K562 (cell line): ENCODE measurements around the gene PAQR7. TPM values are rescaled to one million over a fixed set of nuclear protein-coding genes. Genes with fewer than 3 reads are reported as not detected.

ENCODE experiments used
- ARNT ChIP-seq, 2 experiments: fragments of 450-650 bp; IDR thresholded peaks; 2 replicates each; pipeline ENCODE4 v1.6.1; 2016; ENCODE audit warnings: mild to moderate bottlenecking in 1 of 2
- ATF1 ChIP-seq, 2 experiments: fragments of 450-650 bp in 1 of 2; IDR thresholded peaks; 2 replicates each; pipeline ENCODE4 v1.6.1; 2016; ENCODE audit warnings: missing compliant biosample characterization in 1 of 2, missing genetic modification characterization in 1 of 2
- CC2D1A ChIP-seq: fragments of 450-650 bp; IDR thresholded peaks from 2 replicates; pipeline ENCODE4 v1.6.1; 2017; ENCODE audit warnings: mild to moderate bottlenecking
- CCAR2 ChIP-seq: fragments of 200-400 bp; formaldehyde crosslinking; IDR thresholded peaks from 2 replicates; pipeline ENCODE4 v1.6.1; 2017; ENCODE audit warnings: mild to moderate bottlenecking, low read depth, low read length
- CREM ChIP-seq: IDR thresholded peaks from 2 replicates; pipeline ENCODE4 v1.6.1; 2014; ENCODE audit warnings: antibody characterized with exemption, low read depth
- ELF4 ChIP-seq: fragments of 450-650 bp; formaldehyde crosslinking; IDR thresholded peaks from 2 replicates; pipeline ENCODE4 v1.4.0; 2022; ENCODE audit warnings: missing genetic modification characterization
- ESRRA ChIP-seq: fragments of 450-650 bp; IDR thresholded peaks from 2 replicates; pipeline ENCODE4 v1.6.1; 2014; ENCODE audit warnings: low read depth, mild to moderate bottlenecking, moderate library complexity, borderline replicate concordance
- GABPB2 ChIP-seq: fragments of 250-450 bp; sonication (Bioruptor Pico); conservative IDR thresholded peaks from 2 replicates; pipeline ENCODE4 v1.5.1; 2021; ENCODE audit warnings: mild to moderate bottlenecking
- HOXB6 ChIP-seq: fragments of 250-450 bp; sonication (Bioruptor Pico); IDR thresholded peaks from 2 replicates; pipeline ENCODE4 v1.5.1; 2022; ENCODE audit warnings: mild to moderate bottlenecking, borderline replicate concordance
- LEF1 ChIP-seq: fragments of 450-650 bp; IDR thresholded peaks from 2 replicates; pipeline ENCODE4 v1.6.1; 2016; ENCODE audit warnings: mild to moderate bottlenecking
- NR2F6 ChIP-seq: fragments of 450-650 bp; formaldehyde crosslinking; IDR thresholded peaks from 2 replicates; pipeline ENCODE4 v1.4.0; 2020; ENCODE audit warnings: mild to moderate bottlenecking
- NRF1 ChIP-seq, 2 experiments: fragments of 450-650 bp; IDR thresholded peaks in 1 of 2; conservative IDR thresholded peaks in 1 of 2; 2 replicates each; pipeline ENCODE4 v1.6.1; 2014; ENCODE audit warnings: mild to moderate bottlenecking in 2 of 2
- OTX1 ChIP-seq: fragments of 450-650 bp; formaldehyde crosslinking; IDR thresholded peaks from 2 replicates; pipeline ENCODE4 v1.4.0; 2022; ENCODE audit warnings: mild to moderate bottlenecking
- RB1 ChIP-seq: fragments of 450-650 bp; IDR thresholded peaks from 2 replicates; pipeline ENCODE4 v1.6.1; 2017; ENCODE audit warnings: low read depth, mild to moderate bottlenecking
- RFX7 ChIP-seq: fragments of 250-450 bp; sonication (Bioruptor Pico); IDR thresholded peaks from 2 replicates; pipeline ENCODE4 v1.5.1; 2021; ENCODE audit warnings: mild to moderate bottlenecking
- SMARCE1 ChIP-seq: fragments of 450-650 bp; IDR thresholded peaks from 2 replicates; pipeline ENCODE4 v1.7.1; 2016; ENCODE audit warnings: mild to moderate bottlenecking
- STAG1 ChIP-seq: sonication (generic); formaldehyde crosslinking; IDR thresholded peaks from 2 replicates; pipeline ENCODE4 v1.5.0; 2020; ENCODE audit warnings: missing genetic modification reagents, borderline replicate concordance
- TBP ChIP-seq: optimal IDR thresholded peaks from 2 replicates; pipeline ENCODE3; 2011; ENCODE audit warnings: low read depth, low read length, improper control_type of control experiment
- ZNF239 ChIP-seq: fragments of 250-450 bp; sonication (Bioruptor Pico); IDR thresholded peaks from 2 replicates; pipeline ENCODE4 v1.4.0; 2020; ENCODE audit warnings: mild to moderate bottlenecking
- ZNF24 ChIP-seq: fragments of 450-650 bp; IDR thresholded peaks from 2 replicates; pipeline ENCODE4 v1.6.1; 2016
- ZNF76 ChIP-seq: fragments of 250-450 bp; sonication (Bioruptor Pico); IDR thresholded peaks from 2 replicates; pipeline ENCODE4 v1.4.0; 2020; ENCODE audit warnings: mild to moderate bottlenecking, moderate library complexity, borderline replicate concordance
- polyA plus RNA-seq, 8 experiments: library from polyadenylated mRNA; depleted of rRNA in 4 of 8; stranded (reverse) in 5 of 8; unstranded in 3 of 8; fragments of >200 nt; fragmentation: Nextera tagmentation in 2 of 8; fragmentation: Illumina TruSeq in 1 of 8; extraction: Ambion mirVana in 2 of 8; extraction: Trizol in 1 of 8; gene quantifications; 2 replicates each; pipeline versions ENCODE4 v1.2.1 to v1.2.3, GENCODE V29; 2011 to 2014; ENCODE audit warnings: inconsistent platforms in 1 of 8, missing spikeins in 1 of 8
- total RNA-seq, 7 experiments: library from RNA; depleted of rRNA in 6 of 7; stranded (reverse); fragments of >200 nt in 6 of 7; fragmentation: Illumina TruSeq in 2 of 7; extraction: Trizol in 2 of 7; gene quantifications; 2 replicates each; pipeline versions ENCODE4 v1.2.1 to v1.2.3, GENCODE V29; 2011 to 2021; ENCODE audit warnings: low replicate concordance in 1 of 7
- TF ChIP-seq, protein P1 (sequence below): IDR thresholded peaks from 2 replicates; pipeline ENCODE4 v1.6.1; 2012; ENCODE audit warnings: low read depth, low read length, improper control_type of control experiment, borderline replicate concordance
- TF ChIP-seq, protein P2 (sequence below), 2 experiments: IDR thresholded peaks in 1 of 2; conservative IDR thresholded peaks in 1 of 2; 2 replicates each; pipeline ENCODE4 v1.6.1; 2016; ENCODE audit warnings: low read depth in 2 of 2, mild to moderate bottlenecking in 1 of 2, missing compliant biosample characterization in 1 of 2, missing genetic modification characterization in 1 of 2, moderate library complexity in 1 of 2
- TF ChIP-seq, protein P3 (sequence below): fragments of 450-650 bp; formaldehyde crosslinking; IDR thresholded peaks from 2 replicates; pipeline ENCODE4 v1.4.0; 2020; ENCODE audit warnings: mild to moderate bottlenecking

The PAQR7 gene
- total and polyA plus RNA-seq, 9 of the 15 experiments (the other 6 are each of a cell fraction or from before 2014, with no cell fraction given) = 1.1 to 5.2 (median 2.6) TPM

DNA sequence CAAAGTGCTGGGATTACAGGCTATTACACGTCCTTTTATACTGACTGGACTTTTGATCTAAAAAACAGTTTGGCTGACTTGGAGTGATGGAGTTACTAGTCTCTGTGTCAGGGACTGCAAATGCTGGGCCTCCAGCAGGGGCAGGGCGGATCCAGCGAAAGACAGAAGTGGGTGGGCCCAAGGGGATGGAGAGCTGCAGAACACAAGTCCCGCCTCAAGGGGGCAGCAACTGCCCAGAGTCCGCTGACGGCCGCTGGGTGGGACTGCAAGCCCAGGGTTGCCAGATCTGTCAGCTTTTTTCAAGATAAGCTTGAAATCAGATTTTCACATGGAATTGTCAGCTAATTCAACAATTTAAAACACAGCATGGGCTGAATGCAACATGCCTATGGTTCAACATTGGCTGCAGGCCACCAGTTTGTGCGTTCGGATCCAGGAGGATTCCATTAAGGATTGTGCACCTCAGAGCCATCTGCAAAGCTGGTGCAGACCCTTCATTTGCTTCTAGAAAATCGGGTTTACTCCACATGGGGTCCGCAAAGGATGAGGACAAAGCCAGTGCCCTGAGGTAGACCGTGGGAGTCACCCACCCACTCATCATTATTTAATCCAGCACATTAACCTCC is 20.0 kb upstream of the PAQR7 start (continued):
- TF ChIP-seq CCAR2 (no peak), ELF4 (CRISPR knock-in tag) (no peak), TBP (peak; percentile 40), ZNF76 (CRISPR knock-in tag) (peak; percentile 26; the same call in 1 of the 2 replicates), GABPB2 (CRISPR knock-in tag) (no peak), ZNF24 (peak; percentile 52; the same call in 1 of the 2 replicates), CC2D1A (peak; percentile 95), NR2F6 (CRISPR knock-in tag) (0 out of 2 replicates have a peak, but pooled peaks have one; percentile 51), LEF1 (0 out of 2 replicates have a peak, but pooled peaks have one; percentile 32), ARNT (IDR thresholded peaks at IDR 0.05) (peak in 1 of 2 experiments; percentile 85; a peak in 1 of 4 replicates), RFX7 (CRISPR knock-in tag) (no peak), STAG1 (CRISPR knock-in tag) (peak; percentile 97), SMARCE1 (no peak), RB1 (peak; percentile 87), HOXB6 (CRISPR knock-in tag) (no peak), CREM (peak; percentile 79), NRF1 (conservative IDR thresholded peaks at IDR 0.05 in 1 of 2, IDR thresholded peaks at IDR 0.05 in 1 of 2) (peak in 1 of 2 experiments; percentile 19; a peak in 1 of 4 replicates), ESRRA (peak; percentile 46; the same call in 1 of the 2 replicates), OTX1 (CRISPR knock-in tag) (peak; percentile 73; the same call in 1 of the 2 replicates), ZNF239 (CRISPR knock-in tag) (peak; percentile 32; the same call in 1 of the 2 replicates), ATF1 (CRISPR knock-in tag; IDR thresholded peaks at IDR 0.05) (no peak), ATF1 (tag; IDR thresholded peaks at IDR 0.05) (peak; percentile 69)
- TF ChIP-seq, protein P1, sequence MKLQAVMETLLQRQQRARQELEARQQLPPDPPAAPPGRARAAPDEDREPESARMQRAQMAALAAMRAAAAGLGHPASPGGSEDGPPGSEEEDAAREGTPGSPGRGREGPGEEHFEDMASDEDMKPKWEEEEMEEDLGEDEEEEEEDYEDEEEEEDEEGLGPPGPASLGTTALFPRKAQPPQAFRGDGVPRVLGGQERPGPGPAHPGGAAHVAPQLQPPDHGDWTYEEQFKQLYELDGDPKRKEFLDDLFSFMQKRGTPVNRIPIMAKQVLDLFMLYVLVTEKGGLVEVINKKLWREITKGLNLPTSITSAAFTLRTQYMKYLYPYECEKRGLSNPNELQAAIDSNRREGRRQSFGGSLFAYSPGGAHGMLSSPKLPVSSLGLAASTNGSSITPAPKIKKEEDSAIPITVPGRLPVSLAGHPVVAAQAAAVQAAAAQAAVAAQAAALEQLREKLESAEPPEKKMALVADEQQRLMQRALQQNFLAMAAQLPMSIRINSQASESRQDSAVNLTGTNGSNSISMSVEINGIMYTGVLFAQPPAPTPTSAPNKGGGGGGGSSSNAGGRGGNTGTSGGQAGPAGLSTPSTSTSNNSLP = peak; percentile 71; the same call in 1 of the 2 replicates
- TF ChIP-seq, protein P2, sequence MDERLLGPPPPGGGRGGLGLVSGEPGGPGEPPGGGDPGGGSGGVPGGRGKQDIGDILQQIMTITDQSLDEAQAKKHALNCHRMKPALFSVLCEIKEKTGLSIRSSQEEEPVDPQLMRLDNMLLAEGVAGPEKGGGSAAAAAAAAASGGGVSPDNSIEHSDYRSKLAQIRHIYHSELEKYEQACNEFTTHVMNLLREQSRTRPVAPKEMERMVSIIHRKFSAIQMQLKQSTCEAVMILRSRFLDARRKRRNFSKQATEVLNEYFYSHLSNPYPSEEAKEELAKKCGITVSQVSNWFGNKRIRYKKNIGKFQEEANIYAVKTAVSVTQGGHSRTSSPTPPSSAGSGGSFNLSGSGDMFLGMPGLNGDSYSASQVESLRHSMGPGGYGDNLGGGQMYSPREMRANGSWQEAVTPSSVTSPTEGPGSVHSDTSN (CRISPR knock-in tag; IDR thresholded peaks at IDR 0.05; ENCODE audit: low read depth) = no peak
- TF ChIP-seq, protein P2 (tag; conservative IDR thresholded peaks at IDR 0.05; ENCODE audit: low read depth) = peak; percentile 44; the same call in 1 of the 2 replicates
- TF ChIP-seq, protein P3, sequence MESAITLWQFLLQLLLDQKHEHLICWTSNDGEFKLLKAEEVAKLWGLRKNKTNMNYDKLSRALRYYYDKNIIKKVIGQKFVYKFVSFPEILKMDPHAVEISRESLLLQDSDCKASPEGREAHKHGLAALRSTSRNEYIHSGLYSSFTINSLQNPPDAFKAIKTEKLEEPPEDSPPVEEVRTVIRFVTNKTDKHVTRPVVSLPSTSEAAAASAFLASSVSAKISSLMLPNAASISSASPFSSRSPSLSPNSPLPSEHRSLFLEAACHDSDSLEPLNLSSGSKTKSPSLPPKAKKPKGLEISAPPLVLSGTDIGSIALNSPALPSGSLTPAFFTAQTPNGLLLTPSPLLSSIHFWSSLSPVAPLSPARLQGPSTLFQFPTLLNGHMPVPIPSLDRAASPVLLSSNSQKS = 0 out of 2 replicates have a peak, but pooled peaks have one; percentile 10
